WTC11 (cell line): ENCODE data around the gene EEF2. TPM values are rescaled to one million over a fixed set of nuclear protein-coding genes. Genes with fewer than 3 reads are reported as not detected.

Source experiments
- ATAC-seq: fragments of 200-7000 bp; cut with Tn5 transposase; 2 replicates; pipeline ENCODE4 v1.10.0; 2021; ENCODE audit warnings: mild to moderate bottlenecking, moderate library complexity
- CTCF ChIA-PET: fragments of 300-600 bp; sonication (Branson Sonifier 250); formaldehyde crosslinking; loops from one replicate; lab custom pipeline; 2021; ENCODE audit warnings: antibody characterized with exemption; lab: Charles Lee
- POLR2A ChIA-PET: fragments of 350-600 bp; sonication (Branson Sonifier 250); formaldehyde crosslinking; loops from one replicate; lab custom pipeline; 2021; ENCODE audit warnings: antibody characterized with exemption; lab: Charles Lee
- DNase-seq: peaks from one replicate; pipeline ENCODE4 v3.0.0; 2021; ENCODE audit warnings: low spot score
- H3K27ac Mint-ChIP-seq: 2 replicates; pipeline ENCODE4 v1.8.0; 2021; ENCODE audit warnings: mixed read lengths
- H3K27me3 Mint-ChIP-seq: 2 replicates; pipeline ENCODE4 v1.8.0; 2021; ENCODE audit warnings: low read depth, mild to moderate bottlenecking, moderate library complexity, mixed read lengths
- H3K36me3 Mint-ChIP-seq: 2 replicates; pipeline ENCODE4 v1.8.0; 2021; ENCODE audit warnings: mixed read lengths
- H3K4me1 Mint-ChIP-seq: 2 replicates; pipeline ENCODE4 v1.8.0; 2022; ENCODE audit warnings: mixed read lengths
- H3K4me3 Mint-ChIP-seq: 2 replicates; pipeline ENCODE4 v1.8.0; 2021; ENCODE audit warnings: mild to moderate bottlenecking, moderate library complexity, mixed read lengths
- H3K9me3 Mint-ChIP-seq: 2 replicates; pipeline ENCODE4 v1.8.0; 2021; ENCODE audit warnings: mixed read lengths
- CREM ChIP-seq: sonication (generic); formaldehyde crosslinking; IDR thresholded peaks from 2 replicates; pipeline ENCODE4 v1.8.1; 2022; ENCODE audit warnings: mild to moderate bottlenecking, missing genetic modification reagents, moderate library complexity
- ELF4 ChIP-seq: sonication (generic); formaldehyde crosslinking; IDR thresholded peaks from 2 replicates; pipeline ENCODE4 v1.8.1; 2022; ENCODE audit warnings: low read depth, mild to moderate bottlenecking, moderate library complexity, missing genetic modification reagents
- EMX1 ChIP-seq: fragments of 250-450 bp; sonication (Bioruptor Pico); IDR thresholded peaks from 2 replicates; pipeline ENCODE4 v1.8.0; 2021; ENCODE audit warnings: mild to moderate bottlenecking
- GABPB1 ChIP-seq: sonication (generic); formaldehyde crosslinking; IDR thresholded peaks from 2 replicates; pipeline ENCODE4 v1.8.1; 2023; ENCODE audit warnings: mild to moderate bottlenecking, missing genetic modification reagents
- KAT7 ChIP-seq: sonication (generic); formaldehyde crosslinking; IDR thresholded peaks from 2 replicates; pipeline ENCODE4 v1.8.1; 2023; ENCODE audit warnings: missing genetic modification reagents, mild to moderate bottlenecking, borderline replicate concordance
- MYBL2 ChIP-seq: sonication (generic); formaldehyde crosslinking; IDR thresholded peaks from 2 replicates; pipeline ENCODE4 v1.8.1; 2023; ENCODE audit warnings: mild to moderate bottlenecking, moderate library complexity, missing genetic modification reagents
- NFATC4 ChIP-seq: fragments of 250-450 bp; sonication (Bioruptor Pico); IDR thresholded peaks from 2 replicates; pipeline ENCODE4 v1.9.0; 2021; ENCODE audit warnings: mild to moderate bottlenecking
- STAT6 ChIP-seq: sonication (generic); formaldehyde crosslinking; conservative IDR thresholded peaks from 2 replicates; pipeline ENCODE4 v1.8.1; 2023; ENCODE audit warnings: mild to moderate bottlenecking, low read depth, missing genetic modification reagents, moderate library complexity
- TCF7 ChIP-seq: sonication (generic); formaldehyde crosslinking; IDR thresholded peaks from 2 replicates; pipeline ENCODE4 v1.8.0; 2022; ENCODE audit warnings: mild to moderate bottlenecking, low read depth, missing genetic modification reagents, moderate library complexity
- ZNF317 ChIP-seq: sonication (generic); formaldehyde crosslinking; IDR thresholded peaks from 2 replicates; pipeline ENCODE4 v1.8.1; 2023; ENCODE audit warnings: low read depth, mild to moderate bottlenecking, moderate library complexity, missing genetic modification reagents, borderline replicate concordance
- ZNF532 ChIP-seq: fragments of 250-450 bp; sonication (Bioruptor Pico); IDR thresholded peaks from 2 replicates; pipeline ENCODE4 v1.9.0; 2021; ENCODE audit warnings: mild to moderate bottlenecking, borderline replicate concordance
- ZNF671 ChIP-seq: fragments of 250-450 bp; sonication (Bioruptor Pico); IDR thresholded peaks from 2 replicates; pipeline ENCODE4 v1.8.0; 2021; ENCODE audit warnings: mild to moderate bottlenecking
- total RNA-seq: library from RNA; stranded (reverse); gene quantifications from 3 replicates; pipeline ENCODE4 v1.2.3, GENCODE V29; 2021
- TF ChIP-seq, protein P1 (sequence below): sonication (generic); formaldehyde crosslinking; IDR thresholded peaks from 2 replicates; pipeline ENCODE4 v1.8.1; 2023; ENCODE audit warnings: mild to moderate bottlenecking, missing genetic modification reagents, moderate library complexity
- TF ChIP-seq, protein P2 (sequence below): sonication (generic); formaldehyde crosslinking; conservative IDR thresholded peaks from 2 replicates; pipeline ENCODE4 v1.8.1; 2022; ENCODE audit warnings: mild to moderate bottlenecking, missing genetic modification reagents
- TF ChIP-seq, protein P3 (sequence below): sonication (generic); formaldehyde crosslinking; IDR thresholded peaks from 2 replicates; pipeline ENCODE4 v1.8.0; 2022; ENCODE audit warnings: mild to moderate bottlenecking, missing genetic modification reagents

Gene EEF2
- total RNA-seq, 1 experiment from 2014 or later = 3,572 TPM

GRCh38 chr19:3984584-3984907 is 717 bp downstream of the EEF2 start:
- peak overlapping the region; percentile 98 for H3K27ac Mint-ChIP-seq
- peak overlapping the region; percentile 96 for H3K4me3 Mint-ChIP-seq
- H3K36me3 Mint-ChIP-seq = peaks cover 57% of the 10 kb centered on the region
- ChIA-PET POLR2A (interaction anchor here (1.5 to 8.7 kb wide), 2 partner anchors 14 to 222 kb away, joined by 6 to 142 read pairs; partner anchors contain the start of genes DAPK3 and MRPL54), CTCF (no interaction called here)
- H3K9me3 Mint-ChIP-seq = no peaks in the 10 kb centered on the region
- no peak for DNase-seq
- H3K4me1 Mint-ChIP-seq = peaks cover 39% of the 10 kb centered on the region
- peaks cover 7% of the 10 kb centered on the region for H3K27me3 Mint-ChIP-seq
- TF ChIP-seq STAT6 (CRISPR knock-in tag) (no peak), ZNF317 (CRISPR knock-in tag) (no peak), CREM (CRISPR knock-in tag) (no peak), KAT7 (0 out of 2 replicates have a peak, but pooled peaks have one; percentile 18)
- TF ChIP-seq, protein P1, sequence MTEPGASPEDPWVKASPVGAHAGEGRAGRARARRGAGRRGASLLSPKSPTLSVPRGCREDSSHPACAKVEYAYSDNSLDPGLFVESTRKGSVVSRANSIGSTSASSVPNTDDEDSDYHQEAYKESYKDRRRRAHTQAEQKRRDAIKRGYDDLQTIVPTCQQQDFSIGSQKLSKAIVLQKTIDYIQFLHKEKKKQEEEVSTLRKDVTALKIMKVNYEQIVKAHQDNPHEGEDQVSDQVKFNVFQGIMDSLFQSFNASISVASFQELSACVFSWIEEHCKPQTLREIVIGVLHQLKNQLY (CRISPR knock-in tag) = no peak
- TF ChIP-seq, all 79 proteins: peak for 1
- ATAC-seq = no peak

GRCh38 chr19:3983936-3984583 is 1.2 kb downstream of the EEF2 start:
- POLR2A ChIA-PET = interaction anchor here (8.7 kb wide), 1 partner anchor 14 kb away, joined by 142 read pairs; the partner anchor contains the start of gene DAPK3
- CTCF ChIA-PET = no interaction called here
- DNase-seq (no peak), ATAC-seq (no peak)
- Mint-ChIP-seq H3K9me3 (no peaks in the 10 kb centered on the region), H3K36me3 (peaks cover 61% of the 10 kb centered on the region)
- TF ChIP-seq NFATC4 = 0 out of 2 replicates have a peak, but pooled peaks have one; percentile 1
- TF ChIP-seq CREM (CRISPR knock-in tag) = no peak
- TF ChIP-seq TCF7 (CRISPR knock-in tag) = no peak
- TF ChIP-seq, protein P2, sequence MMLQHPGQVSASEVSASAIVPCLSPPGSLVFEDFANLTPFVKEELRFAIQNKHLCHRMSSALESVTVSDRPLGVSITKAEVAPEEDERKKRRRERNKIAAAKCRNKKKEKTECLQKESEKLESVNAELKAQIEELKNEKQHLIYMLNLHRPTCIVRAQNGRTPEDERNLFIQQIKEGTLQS (CRISPR knock-in tag) = peak; percentile 45; the same call in 1 of the 2 replicates
- TF ChIP-seq EMX1 (CRISPR knock-in tag) = no peak
- TF ChIP-seq, protein P3, sequence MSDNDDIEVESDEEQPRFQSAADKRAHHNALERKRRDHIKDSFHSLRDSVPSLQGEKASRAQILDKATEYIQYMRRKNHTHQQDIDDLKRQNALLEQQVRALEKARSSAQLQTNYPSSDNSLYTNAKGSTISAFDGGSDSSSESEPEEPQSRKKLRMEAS (CRISPR knock-in tag) = peak; percentile 36; the same call in 1 of the 2 replicates
- peak; percentile 19; the same call in 1 of the 2 replicates for TF ChIP-seq GABPB1 (CRISPR knock-in tag)
- TF ChIP-seq, all 79 proteins: peak for 4
- Mint-ChIP-seq H3K27ac (peak overlapping the region; percentile 98), H3K27me3 (peaks cover 7% of the 10 kb centered on the region), H3K4me3 (peak overlapping the region; percentile 96), H3K4me1 (peaks cover 39% of the 10 kb centered on the region)

DNA sequence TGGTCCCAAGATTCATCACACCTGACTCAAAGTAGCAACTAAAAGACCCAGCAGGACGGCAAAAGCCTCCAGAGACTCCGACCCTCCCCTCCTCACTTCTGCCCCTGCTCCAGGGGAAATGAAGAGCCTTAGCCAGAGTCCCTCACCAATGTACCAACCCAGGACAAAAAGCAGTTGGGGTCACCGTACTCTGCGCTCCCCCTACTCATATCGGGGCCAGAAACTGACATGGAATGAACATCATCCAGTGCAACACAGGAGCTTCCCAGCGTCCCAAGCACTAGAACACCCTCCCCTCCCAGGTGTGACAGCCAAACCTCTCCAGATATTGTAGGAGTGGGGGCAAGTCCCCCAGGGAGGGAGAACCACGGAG is 1.7 kb downstream of the EEF2 start:
- peak overlapping the region; percentile 98 for H3K27ac Mint-ChIP-seq
- H3K4me3 Mint-ChIP-seq = peak overlapping the region; percentile 96
- H3K36me3 Mint-ChIP-seq = peaks cover 64% of the 10 kb centered on the region
- ChIA-PET POLR2A (interaction anchor here (8.7 kb wide), 1 partner anchor 13 kb away, joined by 142 read pairs; the partner anchor contains the start of gene DAPK3), CTCF (no interaction called here)
- no peak for TF ChIP-seq ZNF532 (CRISPR knock-in tag)
- TF ChIP-seq ZNF671 (CRISPR knock-in tag) = 0 out of 2 replicates have a peak, but pooled peaks have one; percentile 21
- no peak for TF ChIP-seq ELF4 (CRISPR knock-in tag)
- TF ChIP-seq MYBL2 = no peak
- peaks cover 7% of the 10 kb centered on the region for H3K27me3 Mint-ChIP-seq
- peaks cover 39% of the 10 kb centered on the region for H3K4me1 Mint-ChIP-seq
- DNase-seq (no peak), ATAC-seq (no peak)
- no peaks in the 10 kb centered on the region for H3K9me3 Mint-ChIP-seq
